H1 (cell line): ENCODE results near the gene METTL8. TPM values are rescaled to one million over a fixed set of nuclear protein-coding genes. Genes with fewer than 3 reads are reported as not detected.
"Not testable (repeated sequence)": the region's sequence is repeated elsewhere in the genome, so short reads cannot be mapped to it uniquely, and the experiment has no call there.

Experiments
- CTCF ChIA-PET: fragments of 300-600 bp; sonication (Branson Sonifier 250); formaldehyde crosslinking; loops from one replicate; lab custom pipeline; 2021; ENCODE audit not compliant: partially characterized antibody; lab: Charles Lee
- POLR2A ChIA-PET: fragments of 300-600 bp; sonication (Branson Sonifier 250); formaldehyde crosslinking; loops from one replicate; lab custom pipeline; 2021; ENCODE audit warnings: inconsistent platforms; ENCODE audit not compliant: partially characterized antibody; lab: Charles Lee
- DNase-seq, 2 experiments: peaks; one replicate each; pipeline versions ENCODE4 v3.0.0 to v3.0.0-alpha.2; 2010 to 2022; ENCODE audit warnings: low spot score in 2 of 2, low read depth in 1 of 2, mixed read lengths in 1 of 2
- FAIRE-seq: peaks from 2 replicates; lab custom pipeline; 2011; peaks lifted over from hg19 to GRCh38; lab: Jason Lieb, UNC
- H2AFZ ChIP-seq: 2 replicates; pipeline ENCODE4 v1.8.1; 2012; ENCODE audit warnings: low read length, inconsistent platforms
- H2AK5ac ChIP-seq: 2 replicates; pipeline ENCODE4 v1.6.1; 2013; ENCODE audit warnings: low read depth, low read length
- H2BK120ac ChIP-seq: replicated peaks from 2 replicates; pipeline ENCODE3; 2013; ENCODE audit warnings: low read depth, low read length, inconsistent platforms
- H2BK12ac ChIP-seq: 2 replicates; pipeline ENCODE4 v1.6.1; 2013; ENCODE audit warnings: low read depth, low read length
- H2BK15ac ChIP-seq: 2 replicates; pipeline ENCODE4 v1.6.1; 2013; ENCODE audit warnings: low read length
- H2BK20ac ChIP-seq: 2 replicates; pipeline ENCODE4 v1.6.1; 2013; ENCODE audit warnings: low read length
- H2BK5ac ChIP-seq: 2 replicates; pipeline ENCODE4 v1.6.1; 2013; ENCODE audit warnings: low read depth, low read length
- H3K14ac ChIP-seq: 2 replicates; pipeline ENCODE4 v1.6.1; 2013; ENCODE audit warnings: inconsistent platforms; ENCODE audit not compliant: insufficient read length
- H3K18ac ChIP-seq: 2 replicates; pipeline ENCODE4 v1.6.1; 2013; ENCODE audit warnings: low read length; ENCODE audit errors: extremely low read depth
- H3K23ac ChIP-seq: 2 replicates; pipeline ENCODE4 v1.6.1; 2013; ENCODE audit warnings: inconsistent platforms; ENCODE audit not compliant: insufficient read length
- H3K23me2 ChIP-seq: 2 replicates; pipeline ENCODE4 v1.6.1; 2013; ENCODE audit warnings: low read depth, low read length
- H3K27ac ChIP-seq: 2 replicates; pipeline ENCODE4 v1.6.1; 2011; ENCODE audit warnings: low read depth, low read length, inconsistent platforms
- H3K27me3 ChIP-seq, 4 experiments: replicated peaks in 1 of 4; 1 replicate in 1 of 4; 2 replicates in 3 of 4; pipeline versions ENCODE4 v1.6.1 to v1.8.1; 2011 to 2013; ENCODE audit warnings: low read length in 3 of 4, mild to moderate bottlenecking in 3 of 4, inconsistent platforms in 2 of 4, mixed read lengths in 2 of 4, moderate library complexity in 1 of 4; ENCODE audit not compliant: control insufficient read depth in 3 of 4, insufficient read depth in 3 of 4; ENCODE audit errors: extremely low read depth in 1 of 4
- H3K36me3 ChIP-seq, 4 experiments: 2 replicates each; pipeline versions ENCODE4 v1.6.1 to v1.8.1; 2011 to 2013; ENCODE audit warnings: mild to moderate bottlenecking in 4 of 4, low read length in 3 of 4, moderate library complexity in 2 of 4, control low read depth in 1 of 4, inconsistent platforms in 1 of 4; ENCODE audit not compliant: insufficient read depth in 4 of 4, control insufficient read depth in 2 of 4
- H3K4ac ChIP-seq: replicated peaks from 2 replicates; pipeline ENCODE3; 2013; ENCODE audit warnings: low read length, low read depth, mixed read lengths, inconsistent platforms; ENCODE audit not compliant: insufficient read length
- H3K4me1 ChIP-seq, 4 experiments: replicated peaks in 1 of 4; 1 replicate in 1 of 4; 2 replicates in 3 of 4; pipeline versions ENCODE4 v1.6.1 to v1.8.1; 2011 to 2013; ENCODE audit warnings: low read length in 3 of 4, inconsistent platforms in 2 of 4, mixed read lengths in 1 of 4; ENCODE audit not compliant: insufficient read depth in 4 of 4, control insufficient read depth in 3 of 4
- H3K4me2 ChIP-seq, 2 experiments: 2 replicates each; pipeline versions ENCODE4 v1.6.1 to v1.8.1; 2011 to 2013; ENCODE audit warnings: low read depth in 2 of 2, low read length in 2 of 2, control low read depth in 1 of 2, inconsistent platforms in 1 of 2, mild to moderate bottlenecking in 1 of 2; ENCODE audit not compliant: insufficient read depth in 1 of 2
- H3K4me3 ChIP-seq, 4 experiments: fragments of 200-600, 300-600 bp in 1 of 4; sonication (generic), shearing (Covaris generic), sonication (Bioruptor Twin) in 1 of 4; 2 replicates each; pipeline versions ENCODE4 v1.5.1 to v1.8.1; 2011 to 2016; ENCODE audit warnings: low read length in 4 of 4, low read depth in 3 of 4, control low read depth in 2 of 4, inconsistent platforms in 2 of 4, mild to moderate bottlenecking in 2 of 4, mixed read lengths in 1 of 4, moderate library complexity in 1 of 4; ENCODE audit not compliant: insufficient read depth in 2 of 4; ENCODE audit errors: extremely low read depth in 1 of 4
- H3K56ac ChIP-seq: replicated peaks from 2 replicates; pipeline ENCODE3; 2013; ENCODE audit warnings: low read depth, mild to moderate bottlenecking, mixed read lengths, low read length, inconsistent platforms; ENCODE audit not compliant: insufficient read length
- H3K79me1 ChIP-seq: 2 replicates; pipeline ENCODE4 v1.6.1; 2013; ENCODE audit warnings: low read depth, low read length, control low read depth
- H3K79me2 ChIP-seq, 2 experiments: 2 replicates each; pipeline versions ENCODE4 v1.6.1 to v1.8.1; 2012 to 2013; ENCODE audit warnings: low read length in 2 of 2, mild to moderate bottlenecking in 2 of 2, inconsistent platforms in 1 of 2; ENCODE audit not compliant: insufficient read depth in 2 of 2, control insufficient read depth in 1 of 2
- H3K9ac ChIP-seq, 4 experiments: replicated peaks in 1 of 4; 1 replicate in 1 of 4; 2 replicates in 3 of 4; pipeline versions ENCODE4 v1.6.1 to v1.8.1; 2011 to 2013; ENCODE audit warnings: low read depth in 3 of 4, low read length in 3 of 4, control low read depth in 2 of 4, mild to moderate bottlenecking in 2 of 4, moderate library complexity in 2 of 4, inconsistent platforms in 1 of 4; ENCODE audit errors: extremely low read depth in 1 of 4
- H3K9me3 ChIP-seq, 2 experiments: 2 replicates each; pipeline versions ENCODE4 v1.6.1 to v1.8.1; 2012 to 2013; ENCODE audit warnings: mild to moderate bottlenecking in 2 of 2, moderate library complexity in 2 of 2, control low read depth in 1 of 2, inconsistent platforms in 1 of 2, low read depth in 1 of 2, low read length in 1 of 2, mixed read lengths in 1 of 2; ENCODE audit not compliant: insufficient read depth in 2 of 2
- H4K20me1 ChIP-seq, 2 experiments: replicated peaks in 1 of 2; 2 replicates each; pipeline versions ENCODE3 to v1.8.1; 2011 to 2013; ENCODE audit warnings: inconsistent platforms in 2 of 2, low read length in 2 of 2, mild to moderate bottlenecking in 1 of 2; ENCODE audit not compliant: insufficient read depth in 2 of 2, control insufficient read depth in 1 of 2
- H4K5ac ChIP-seq: 2 replicates; pipeline ENCODE4 v1.6.1; 2013; ENCODE audit warnings: low read length, low read depth, mixed read lengths, inconsistent platforms; ENCODE audit not compliant: insufficient read length
- H4K8ac ChIP-seq: 2 replicates; pipeline ENCODE4 v1.8.0; 2013; ENCODE audit warnings: mild to moderate bottlenecking, moderate library complexity, low read length, inconsistent platforms; ENCODE audit not compliant: insufficient read depth; ENCODE audit errors: extremely low read depth
- H4K91ac ChIP-seq: replicated peaks from 2 replicates; pipeline ENCODE3; 2013; ENCODE audit warnings: low read length, mixed read lengths, inconsistent platforms; ENCODE audit not compliant: insufficient read length
- WGBS, 2 experiments: shearing (Covaris generic) in 1 of 2; methylation state at CpG; one replicate each; pipeline versions ENCODE4 v1.1.6 to v1.1.7; 2013 to 2015; ENCODE audit warnings: low lambda C conversion rate in 2 of 2, mixed read lengths in 2 of 2, inconsistent platforms in 1 of 2, low coverage in 1 of 2, missing lambda C conversion rate in 1 of 2; ENCODE audit not compliant: insufficient replicate concordance in 2 of 2, insufficient coverage in 1 of 2, insufficient read length in 1 of 2; ENCODE audit errors: extremely low coverage in 1 of 2, missing lambda C conversion rate in 1 of 2; 5-methylcytosine and 5-hydroxymethylcytosine counted together
- polyA plus RNA-seq, 7 experiments: library from polyadenylated mRNA; depleted of rRNA in 3 of 7; stranded (reverse) in 5 of 7; unstranded in 2 of 7; fragments of >200 nt in 5 of 7; fragments of 200-250 nt in 2 of 7; gene quantifications; 1 replicate in 5 of 7; 2 replicates in 1 of 7; 4 replicates in 1 of 7; pipeline versions ENCODE4 v1.2.1 to v1.2.3, GENCODE V29; 2011 to 2013; ENCODE audit warnings: missing spikeins in 2 of 7, mixed read lengths in 2 of 7
- total RNA-seq: library from RNA; stranded (reverse); fragmentation: NEBNext Ultra II Directional; extraction: Animal tissue kit (Norgen Biotek cat#: 25700); gene quantifications from 2 replicates; pipeline ENCODE4 v1.2.1, GENCODE V29; 2021

The METTL8 gene
- total and polyA plus RNA-seq, 2 of the 8 experiments (the other 6 are each of a cell fraction or from before 2014, with no cell fraction given), result 17.6 to 79.7 TPM

GRCh38 chr2:171414645-171415044 lies 19.1 kb downstream of the METTL8 start:
- H3K9ac ChIP-seq, H2BK5ac ChIP-seq, H4K91ac ChIP-seq, H2AFZ ChIP-seq, H3K9me3 ChIP-seq, FAIRE-seq, H4K5ac ChIP-seq, H3K27me3 ChIP-seq, H3K4me1 ChIP-seq, H2BK120ac ChIP-seq, H3K27ac ChIP-seq, H3K79me1 ChIP-seq, H3K23ac ChIP-seq, H3K4me2 ChIP-seq, H3K14ac ChIP-seq, H3K36me3 ChIP-seq, H2AK5ac ChIP-seq, H3K4me3 ChIP-seq, H3K18ac ChIP-seq, H4K20me1 ChIP-seq, H3K23me2 ChIP-seq, H2BK20ac ChIP-seq, H2BK15ac ChIP-seq, H3K4ac ChIP-seq, H3K56ac ChIP-seq, DNase-seq, H2BK12ac ChIP-seq, H4K8ac ChIP-seq: not testable (repeated sequence)
- ChIA-PET POLR2A (interaction anchor here (0.6 kb wide), 1 partner anchor 90 kb away, joined by 4 read pairs; no protein-coding TSS in a partner anchor), CTCF (interaction anchor here (0.7 to 2.7 kb wide), 6 partner anchors 17 to 692 kb away, joined by 3 to 10 read pairs (median 4); no protein-coding TSS in a partner anchor)
- 95% methylated on average over 4 of the region's 4 CpGs; no CpG with 5 or more reads in 1 of the 2 experiments for WGBS, 2 experiments
- peaks cover 4 to 78% of the 10 kb centered on the region in 2 experiments; a peak in 2 of 4 replicates for H3K79me2 ChIP-seq
